GM19372 (cell line): ENCODE measurements around the gene DNAJC3.

Experiments used
- ATAC-seq: cut with Tn5 transposase; IDR thresholded peaks from one replicate; pipeline ENCODE4 v1.9.1; 2021; ENCODE audit warnings: mild to moderate bottlenecking, low read depth, moderate library complexity; ENCODE audit not compliant: unreplicated experiment

Gene DNAJC3, protein sequence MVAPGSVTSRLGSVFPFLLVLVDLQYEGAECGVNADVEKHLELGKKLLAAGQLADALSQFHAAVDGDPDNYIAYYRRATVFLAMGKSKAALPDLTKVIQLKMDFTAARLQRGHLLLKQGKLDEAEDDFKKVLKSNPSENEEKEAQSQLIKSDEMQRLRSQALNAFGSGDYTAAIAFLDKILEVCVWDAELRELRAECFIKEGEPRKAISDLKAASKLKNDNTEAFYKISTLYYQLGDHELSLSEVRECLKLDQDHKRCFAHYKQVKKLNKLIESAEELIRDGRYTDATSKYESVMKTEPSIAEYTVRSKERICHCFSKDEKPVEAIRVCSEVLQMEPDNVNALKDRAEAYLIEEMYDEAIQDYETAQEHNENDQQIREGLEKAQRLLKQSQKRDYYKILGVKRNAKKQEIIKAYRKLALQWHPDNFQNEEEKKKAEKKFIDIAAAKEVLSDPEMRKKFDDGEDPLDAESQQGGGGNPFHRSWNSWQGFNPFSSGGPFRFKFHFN

DNA sequence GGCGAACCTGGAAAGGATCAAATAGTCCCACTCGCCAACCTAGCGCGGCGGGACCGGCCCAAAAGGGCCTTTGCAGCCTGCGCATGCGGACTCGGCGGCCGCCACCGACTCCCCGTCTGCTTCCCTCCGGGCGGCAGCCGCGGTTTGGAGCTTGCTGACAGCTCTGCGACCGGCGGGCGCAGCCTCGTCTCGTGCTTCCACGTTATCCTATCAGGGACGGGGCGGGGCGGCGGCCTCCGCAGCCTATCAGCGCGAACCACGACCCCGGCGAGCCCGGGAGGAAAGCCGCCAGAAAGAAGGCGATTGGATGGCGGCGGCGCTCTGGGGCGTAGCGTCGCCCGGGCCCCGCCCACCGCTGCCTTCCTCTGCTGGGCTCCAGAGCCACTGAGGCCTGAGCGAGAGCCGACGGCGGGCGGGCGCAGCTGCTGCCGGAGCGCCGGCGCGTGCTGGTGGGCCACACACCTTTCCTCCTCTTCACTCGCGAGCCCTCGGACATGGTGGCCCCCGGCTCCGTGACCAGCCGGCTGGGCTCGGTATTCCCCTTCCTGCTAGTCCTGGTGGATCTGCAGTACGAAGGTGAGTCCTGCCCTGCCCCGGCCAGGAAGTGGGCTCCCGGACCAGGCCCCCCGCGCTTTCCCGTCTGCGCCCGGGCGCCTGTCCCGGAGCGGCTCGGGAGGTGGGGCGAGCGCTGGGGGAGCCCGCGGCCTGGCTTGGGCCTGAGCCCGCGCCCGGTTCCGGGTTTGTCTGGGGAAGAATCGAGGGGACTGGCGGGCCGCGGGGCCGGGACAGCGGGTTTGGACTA, at the start of gene DNAJC3:
TSS of gene DNAJC3 (plus strand) at position 378 of the 802 bp plus-strand sequence. CDS start at position 495, 117 bp downstream.
- peak; percentile 90 for ATAC-seq

DNA sequence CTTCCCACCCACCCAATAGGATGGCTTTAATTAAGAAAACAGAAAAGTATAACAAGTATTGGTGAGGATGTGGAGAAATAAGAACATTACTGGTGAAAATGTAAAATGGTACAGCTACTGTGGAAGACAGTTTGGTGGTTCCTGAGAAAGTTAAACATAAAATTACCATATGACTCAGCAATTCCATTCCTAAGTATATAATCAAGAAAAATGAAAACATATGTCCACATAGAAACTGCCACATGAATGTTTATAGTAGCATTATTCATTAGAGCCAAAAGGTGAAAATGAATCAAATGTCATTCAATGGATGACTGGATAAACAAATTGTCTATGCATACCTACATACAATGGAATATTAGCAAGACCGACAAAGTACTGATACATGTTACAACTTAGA, 49.3 kb upstream of the DNAJC3 start:
- no peak for ATAC-seq

DNA sequence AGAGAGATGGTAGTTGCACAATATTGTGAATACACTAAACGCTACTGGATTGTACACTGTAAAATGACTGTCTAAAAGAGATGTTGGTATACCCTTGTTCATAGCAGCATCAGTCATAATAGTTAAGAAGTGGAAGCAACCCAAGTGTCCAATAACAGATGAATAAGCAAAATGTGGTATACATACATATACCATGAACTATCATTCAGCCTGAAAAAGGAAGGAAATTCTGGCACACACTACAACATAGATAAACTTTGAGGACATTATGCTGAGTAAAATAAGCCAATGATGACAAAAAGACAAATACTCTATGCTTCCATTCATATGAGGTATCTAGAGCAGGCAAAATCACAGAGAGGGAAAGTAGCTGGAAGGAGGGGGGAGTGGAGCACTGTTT, 48.5 kb upstream of the DNAJC3 start:
- ATAC-seq: no peak

DNA sequence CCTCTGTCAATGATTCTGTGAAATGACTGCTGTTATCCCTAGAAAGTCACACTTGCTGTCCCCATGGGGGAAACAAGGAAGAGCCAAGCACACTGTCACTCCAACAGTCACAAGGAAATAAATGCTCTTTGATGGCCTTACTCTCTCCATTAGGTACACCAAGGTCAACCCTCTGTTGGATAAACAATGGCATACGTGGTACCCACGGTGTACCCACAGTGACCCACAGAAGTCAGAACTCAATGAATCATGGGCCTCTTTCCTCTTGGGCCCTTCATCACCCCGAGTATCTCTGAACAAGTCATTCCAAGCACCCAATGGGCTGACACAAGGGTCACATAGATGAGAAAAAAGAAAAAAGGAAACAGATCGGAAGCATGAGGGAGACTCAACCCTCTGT, 47.9 kb upstream of the DNAJC3 start:
- ATAC-seq: no peak

GRCh38 chr13:95630593-95630992, 46.3 kb upstream of the DNAJC3 start:
- no peak for ATAC-seq

DNA sequence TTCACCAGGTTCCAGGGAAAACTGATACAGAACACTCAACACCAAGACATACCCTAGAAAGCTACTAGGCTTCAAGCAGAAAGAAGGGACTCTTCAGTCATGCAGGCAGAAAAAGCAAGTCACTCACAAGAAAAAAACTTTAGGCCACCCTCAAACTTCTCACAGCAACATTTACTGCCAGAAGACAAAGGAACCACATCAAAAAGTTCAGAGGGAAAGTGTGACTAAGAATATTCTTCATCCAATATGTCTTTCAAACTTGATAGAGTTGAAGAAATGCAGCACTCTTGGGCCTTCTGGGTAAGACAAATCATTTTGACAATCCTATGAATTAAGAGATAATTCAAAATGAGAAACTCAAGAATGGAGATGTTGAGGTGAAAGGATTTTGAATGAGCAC, 40.1 kb upstream of the DNAJC3 start:
- no peak for ATAC-seq

DNA sequence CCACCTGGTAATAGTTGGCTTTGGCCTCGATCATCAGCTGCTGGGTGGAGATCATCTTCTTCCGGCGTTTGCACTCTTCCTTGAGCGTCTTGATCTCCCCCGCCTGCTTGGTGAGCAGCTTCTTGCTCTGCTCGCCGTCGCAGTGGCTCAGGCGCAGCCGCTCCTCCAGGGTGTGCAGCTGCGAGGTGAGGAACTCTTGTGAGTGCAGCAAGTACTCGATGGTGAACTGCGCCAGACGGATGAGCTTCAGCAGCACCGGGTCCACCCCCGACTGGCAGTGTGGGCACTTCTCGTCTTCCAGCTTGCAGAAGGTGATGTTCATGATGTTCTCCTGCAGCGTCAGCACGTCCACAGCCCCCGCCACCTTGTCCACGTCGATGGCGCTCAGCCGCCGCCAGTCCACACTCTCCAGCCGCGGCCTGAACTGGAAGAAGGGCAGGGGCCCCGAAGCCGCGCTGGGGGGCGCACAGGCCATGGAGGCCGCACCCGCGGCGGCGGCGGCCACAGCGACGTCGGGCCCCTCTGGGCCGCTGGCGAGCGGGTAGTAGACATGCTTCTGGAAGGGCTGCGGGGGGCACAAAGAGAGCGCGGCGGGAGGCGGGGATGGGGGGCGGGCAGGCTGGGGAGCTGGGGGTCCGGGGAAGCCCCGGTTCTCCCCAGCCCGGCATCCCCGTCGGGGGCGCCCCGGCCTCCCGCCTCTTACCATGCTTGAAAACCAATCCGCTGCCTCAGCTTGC, 35.5 kb upstream of the DNAJC3 start:
- ATAC-seq: no peak

- ATAC-seq: no peak
Observed at GRCh38 chr13:95642028-95642621, 34.8 kb upstream of the DNAJC3 start.

GRCh38 chr13:95642999-95643398, 33.9 kb upstream of the DNAJC3 start:
- no peak for ATAC-seq

GRCh38 chr13:95643571-95643935, 33.4 kb upstream of the DNAJC3 start:
- no peak for ATAC-seq

- ATAC-seq: peak; percentile 43
Observed at GRCh38 chr13:95643936-95644598, 32.9 kb upstream of the DNAJC3 start.

- peak; percentile 72 for ATAC-seq
Observed at GRCh38 chr13:95644601-95645052, 32.3 kb upstream of the DNAJC3 start, which contains the start of gene DZIP1. TSS of gene DZIP1 (minus strand) at chr13:95644706. CDS start at chr13:95642029, 2,677 bp downstream.

GRCh38 chr13:95647321-95647720, 29.6 kb upstream of the DNAJC3 start:
- no peak for ATAC-seq

DNA sequence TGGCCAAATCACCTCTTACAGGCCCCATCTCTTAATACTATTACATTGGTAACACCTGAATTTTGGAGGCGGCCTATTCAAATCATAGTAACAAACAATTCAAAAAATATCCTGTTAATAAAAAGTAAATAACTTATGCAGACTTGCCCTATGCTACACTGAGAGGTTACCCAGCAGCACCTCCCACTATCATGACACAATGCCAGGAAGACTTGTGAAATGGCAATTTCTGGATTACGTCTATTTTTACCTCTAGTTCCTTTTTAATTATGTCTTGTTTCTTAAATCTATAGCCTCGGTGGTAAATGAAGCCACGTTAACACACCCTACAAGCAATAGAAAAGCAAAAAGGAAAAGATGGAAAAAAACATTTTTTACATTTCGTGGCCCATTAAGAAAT, 26.2 kb upstream of the DNAJC3 start:
- no peak for ATAC-seq

DNA sequence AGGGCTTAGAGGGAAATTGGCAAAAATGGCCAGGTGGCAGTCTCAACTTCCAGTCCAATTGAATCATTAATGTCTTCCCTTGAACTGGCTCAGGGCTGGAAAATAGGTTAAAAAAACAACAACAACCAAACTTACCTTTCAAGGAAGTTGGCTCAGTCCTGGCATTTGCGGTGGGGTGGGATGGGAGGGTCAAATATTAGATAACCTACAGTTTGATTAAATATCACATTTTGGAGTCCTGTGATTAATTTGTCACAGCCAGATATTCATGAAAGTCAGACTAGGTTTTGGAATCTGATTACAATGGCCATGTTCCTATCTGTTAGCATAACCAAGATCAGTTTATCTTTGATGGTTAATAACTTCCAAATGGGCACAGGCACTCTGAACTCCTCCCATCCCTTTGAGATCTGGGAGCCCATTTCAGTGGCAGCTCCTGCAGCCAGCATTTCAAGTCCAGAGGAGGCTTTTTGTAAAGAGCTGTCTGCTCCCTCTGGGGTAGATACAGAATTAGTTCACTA, 24.6 kb upstream of the DNAJC3 start:
- ATAC-seq: no peak

DNA sequence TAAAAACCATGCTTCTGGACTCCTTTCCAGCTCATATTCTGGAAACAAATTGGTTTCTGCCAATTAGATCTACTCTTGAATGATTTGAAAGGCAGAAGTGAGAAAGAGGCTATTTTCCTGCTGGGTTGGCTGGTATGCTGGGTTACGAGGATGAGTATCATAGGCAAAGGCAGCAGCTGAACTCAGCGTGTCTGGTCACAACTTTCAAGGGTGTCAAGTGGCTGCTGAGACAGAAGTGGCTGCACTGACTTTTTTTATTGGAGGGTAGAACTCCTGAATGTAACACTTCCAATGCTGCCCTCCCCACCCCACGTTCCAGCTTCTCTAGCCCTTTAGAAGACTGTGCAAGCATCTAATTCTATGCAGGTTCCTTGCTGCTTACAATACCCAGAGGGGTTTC, 24.1 kb upstream of the DNAJC3 start:
- no peak for ATAC-seq

DNA sequence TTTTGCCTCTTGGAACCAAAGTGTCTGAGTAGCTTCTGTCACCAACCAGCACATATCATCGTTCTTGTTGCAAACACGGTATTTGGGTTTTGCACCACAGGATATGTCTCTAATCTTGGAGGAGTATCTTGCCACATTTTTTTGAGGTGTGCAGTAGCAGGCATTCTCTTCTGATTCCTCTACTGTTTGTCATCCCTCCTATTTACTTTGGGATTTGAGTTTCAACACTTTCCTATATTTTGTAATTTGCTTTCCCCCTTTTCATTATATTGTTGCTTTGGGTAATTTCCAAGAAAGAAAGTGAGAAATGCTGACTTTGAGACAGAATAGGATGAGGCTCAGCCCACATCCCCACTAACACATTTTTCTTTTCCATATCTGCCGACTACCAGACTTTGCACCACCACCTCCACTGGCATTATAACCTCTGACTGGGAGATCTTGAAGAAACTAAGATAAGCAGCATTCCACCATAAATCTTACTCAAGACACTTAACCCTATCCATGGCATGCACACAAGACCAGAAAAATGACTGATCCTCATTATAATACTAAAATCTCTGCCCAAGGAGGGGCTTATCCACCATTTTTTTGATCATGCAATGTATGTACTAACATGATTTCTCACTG, 20.4 kb upstream of the DNAJC3 start:
- ATAC-seq: no peak

GRCh38 chr13:95659500-95659899, 17.4 kb upstream of the DNAJC3 start:
- ATAC-seq: no peak

GRCh38 chr13:95660981-95661581, 15.9 kb upstream of the DNAJC3 start:
- no peak for ATAC-seq
